GM20000 (cell line): ENCODE results near the gene TMEM127.
A peak's percentile ranks its signal among the peaks of the same experiment; 100 is the strongest.
"Not testable (repeated sequence)": the region's sequence is repeated elsewhere in the genome, so short reads cannot be mapped to it uniquely, and the experiment has no call there.

Experiments
- DNase-seq: peaks from one replicate; pipeline ENCODE4 v3.0.0; 2012; ENCODE audit warnings: low spot score
- CTCF ChIP-seq: IDR thresholded peaks from 2 replicates; pipeline ENCODE4 v1.5.1; 2012; ENCODE audit warnings: mild to moderate bottlenecking, control low read depth; ENCODE audit errors: extremely low read depth, missing control alignments

The TMEM127 gene

DNA sequence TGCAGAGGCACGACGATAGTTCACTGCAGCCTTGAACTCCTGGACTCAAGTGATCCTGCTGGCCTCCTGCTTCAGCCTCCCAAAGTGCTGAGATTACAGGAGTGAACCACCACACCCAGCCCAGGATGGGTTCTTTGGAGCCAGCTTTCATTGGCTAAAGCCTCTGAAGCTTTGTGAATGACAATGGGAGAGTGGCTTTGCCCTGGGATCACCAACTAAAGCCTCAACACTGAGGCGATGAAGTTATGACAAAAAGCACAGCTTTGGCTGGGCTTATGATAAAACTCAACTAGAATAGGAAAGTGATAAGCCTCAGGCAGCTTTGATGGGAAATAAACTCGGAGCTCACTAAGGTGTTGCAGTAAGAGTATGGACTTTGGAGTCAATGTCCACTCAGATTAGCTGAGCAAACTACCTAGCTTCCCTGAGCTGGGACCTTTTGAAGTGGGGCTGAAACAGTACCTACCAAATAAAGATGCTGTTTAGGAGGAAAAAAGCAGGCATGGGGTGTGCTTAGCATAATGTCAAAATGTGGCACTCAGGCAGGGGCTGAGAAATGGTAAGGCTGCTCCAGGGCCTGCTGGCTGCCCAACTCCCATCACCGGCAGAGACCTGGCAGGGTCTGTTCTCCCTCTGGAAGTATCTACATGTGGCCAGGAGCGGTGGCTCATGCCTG lies 4.3 kb downstream of the TMEM127 start:
- TF ChIP-seq CTCF = no peak
- no peak for DNase-seq

- DNase-seq = peak; percentile 71
- TF ChIP-seq CTCF = peak; percentile 44
These were observed 5.2 kb downstream of the TMEM127 start for GRCh38 chr2:96260387-96261260.

DNA sequence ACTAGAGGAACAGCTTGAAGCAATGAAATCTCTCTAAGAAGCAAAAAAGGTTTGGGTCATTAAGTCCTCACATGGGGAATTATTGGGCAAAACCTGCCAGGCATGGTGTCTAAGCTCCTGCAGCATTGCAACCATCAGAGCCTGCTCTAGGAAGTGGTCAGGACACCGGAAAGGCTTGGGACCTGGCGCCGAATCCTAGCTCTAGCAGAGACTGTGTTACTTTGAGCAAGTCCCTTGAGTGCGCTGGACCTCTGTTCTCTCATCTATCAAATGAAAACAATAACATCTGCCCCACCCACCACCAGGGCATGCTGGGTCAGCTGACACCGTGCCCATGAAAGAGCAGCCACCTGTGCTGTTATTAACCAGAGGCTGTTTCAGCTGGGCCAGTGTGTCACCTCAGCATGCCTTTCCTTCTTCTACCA lies 6.3 kb downstream of the TMEM127 start:
- DNase-seq = no peak
- TF ChIP-seq CTCF = no peak

DNA sequence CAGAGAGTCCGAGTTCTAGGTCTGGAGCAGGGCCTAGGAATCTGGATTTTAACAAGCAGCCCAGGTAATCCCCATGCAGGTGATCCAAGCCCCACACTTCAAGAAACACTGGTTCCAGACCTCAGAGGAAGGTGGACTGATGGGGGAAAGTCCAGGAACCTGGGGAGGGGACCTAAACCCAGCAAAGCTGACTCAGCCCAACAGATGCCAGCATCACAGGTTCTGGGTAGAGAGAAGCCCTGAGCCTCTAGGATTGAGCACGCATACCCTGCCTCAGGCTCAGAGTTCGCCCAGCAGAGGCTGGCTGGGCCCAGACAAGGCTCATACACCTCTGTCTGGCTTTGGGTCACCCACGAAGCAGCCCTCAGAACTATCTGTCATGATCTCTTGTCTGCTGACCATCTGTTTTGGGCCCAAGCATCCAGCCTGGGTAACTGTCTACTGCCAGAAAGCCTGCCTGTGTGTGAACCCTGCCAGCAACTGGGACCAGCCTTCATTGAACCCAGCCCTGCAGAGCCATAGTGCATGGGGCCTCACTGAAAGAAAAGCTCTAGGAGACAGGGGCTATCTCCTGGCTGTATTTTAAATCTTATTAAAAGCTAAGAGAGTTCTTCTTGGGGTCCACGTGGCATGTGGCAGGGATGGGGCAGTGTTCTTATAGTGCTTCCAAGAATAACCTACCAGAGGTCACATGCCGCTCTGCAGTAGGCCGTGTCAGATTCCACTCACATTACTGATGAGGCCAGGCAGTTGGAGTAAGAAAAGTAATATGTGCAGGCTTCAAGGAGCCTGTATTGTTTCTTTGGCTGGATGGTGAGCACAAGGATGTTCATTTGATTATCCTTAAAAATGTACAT lies 7.4 kb downstream of the TMEM127 start:
- DNase-seq = no peak
- TF ChIP-seq CTCF = no peak

DNA sequence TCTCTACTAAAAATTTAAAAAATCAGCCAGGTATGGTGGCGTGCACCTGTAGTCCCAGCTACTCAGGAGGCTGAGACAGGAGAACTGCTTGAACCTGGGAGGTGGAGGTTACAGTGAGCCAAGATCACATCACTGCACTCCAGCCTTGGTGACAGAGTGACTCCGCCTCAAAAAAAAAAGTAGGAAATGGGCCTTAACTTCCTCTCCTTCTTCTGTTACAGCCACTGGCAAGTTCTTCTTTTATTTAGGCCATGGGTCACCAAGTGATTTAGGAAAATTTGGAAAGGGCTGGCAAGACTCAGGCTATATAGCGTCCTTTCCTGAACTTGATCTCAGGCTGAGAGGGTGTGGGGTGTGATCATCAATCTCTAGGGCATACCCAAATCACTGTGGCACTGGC lies 8.1 kb downstream of the TMEM127 start:
- DNase-seq = not testable (repeated sequence)

GRCh38 chr2:96256611-96257113 lies 9.1 kb downstream of the TMEM127 start:
- no peak for TF ChIP-seq CTCF
- DNase-seq = no peak

GRCh38 chr2:96254571-96254970 lies 11.2 kb downstream of the TMEM127 start:
- no peak for TF ChIP-seq CTCF
- no peak for DNase-seq
